Nephron (organoid): ENCODE measurements around the gene WDR53.
"Not testable (repeated sequence)": the region's sequence is repeated elsewhere in the genome, so short reads cannot be mapped to it uniquely, and the experiment has no call there.

Experiments used
- H3K27ac Mint-ChIP-seq, 3 experiments: 2 replicates each; pipeline ENCODE4 v1.8.0; 2020; ENCODE audit warnings: mixed read lengths in 3 of 3, mild to moderate bottlenecking in 2 of 3, moderate library complexity in 1 of 3
- H3K27me3 Mint-ChIP-seq: 2 replicates; pipeline ENCODE4 v1.8.0; 2021; ENCODE audit warnings: low read depth, mild to moderate bottlenecking, moderate library complexity, mixed read lengths
- H3K36me3 Mint-ChIP-seq: 2 replicates; pipeline ENCODE4 v1.8.0; 2020; ENCODE audit warnings: low read depth, mixed read lengths
- H3K4me1 Mint-ChIP-seq: 2 replicates; pipeline ENCODE4 v1.8.0; 2020; ENCODE audit warnings: mixed read lengths
- H3K4me3 Mint-ChIP-seq, 3 experiments: 2 replicates each; pipeline ENCODE4 v1.8.0; 2020; ENCODE audit warnings: mild to moderate bottlenecking in 3 of 3, mixed read lengths in 3 of 3, moderate library complexity in 2 of 3
- H3K9me3 Mint-ChIP-seq: 2 replicates; pipeline ENCODE4 v1.8.0; 2020; ENCODE audit warnings: mixed read lengths
- CTCF ChIP-seq, 3 experiments: fragments of 200-600 bp; sonication (generic); IDR thresholded peaks; one replicate each; pipeline ENCODE4 v1.5.0; 2021; ENCODE audit warnings: antibody characterized with exemption in 3 of 3; ENCODE audit not compliant: unreplicated experiment in 3 of 3

The WDR53 gene

DNA sequence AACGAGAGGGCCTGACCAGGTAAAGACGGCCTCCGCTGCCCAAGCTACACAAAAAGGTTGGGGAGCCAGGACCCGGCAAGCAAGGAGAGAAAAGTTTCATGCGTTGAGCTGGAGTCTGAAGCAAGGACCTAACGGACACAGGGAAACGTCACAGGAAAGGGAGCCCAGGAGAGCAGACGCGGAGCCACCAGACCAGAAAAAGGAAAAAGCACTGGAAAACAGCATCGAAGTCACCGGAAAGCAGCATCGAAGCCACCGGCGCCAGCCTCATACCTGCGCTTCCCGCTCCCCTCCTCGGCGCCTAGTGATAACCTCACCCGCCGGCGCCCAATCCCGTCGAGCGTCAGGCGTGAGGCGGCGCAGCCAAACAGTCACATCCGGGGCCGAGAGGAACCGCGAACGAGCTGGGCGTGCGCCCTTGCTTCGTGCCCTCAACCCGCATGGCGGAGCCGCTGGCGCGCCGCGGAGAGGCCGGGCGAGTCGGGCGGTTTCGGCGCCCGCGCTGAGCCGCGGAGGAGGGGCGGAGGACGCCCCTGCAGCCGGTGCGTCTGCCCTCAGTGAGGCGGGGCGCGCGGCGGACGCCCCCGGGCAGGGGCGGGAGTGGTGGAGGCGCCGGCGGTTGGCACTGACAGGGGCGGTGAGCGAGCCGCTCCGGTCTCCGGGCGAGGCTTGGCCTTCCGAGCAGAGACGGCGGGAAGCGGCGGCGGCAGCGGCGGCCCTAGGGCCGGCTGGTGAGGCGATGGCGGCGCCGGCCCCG is at the start of gene WDR53, which contains the start of gene FBXO45:
Gene WDR53 (minus strand): TSS at position 309 of the 757 bp plus-strand sequence. CDS start 7,079 bp downstream, outside the sequence.
Gene FBXO45 (plus strand): TSS at position 415 of the 757 bp plus-strand sequence. CDS start 325 bp downstream, at position 740.
- H3K27ac Mint-ChIP-seq, result peak within 1 kb of the TSS; percentile 71 to 88 (median 86)
- H3K4me3 Mint-ChIP-seq, result peak within 1 kb of the TSS; percentile 97 to 98 (median 97)
- H3K27me3 Mint-ChIP-seq, result no peaks in the 10 kb centered on the region
- TF ChIP-seq CTCF (IDR thresholded peaks at IDR 0.05; ENCODE audit: unreplicated experiment in 3 of 3), result no peak
- peaks cover 23% of the 10 kb centered on the region for H3K4me1 Mint-ChIP-seq
- no peaks in the 10 kb centered on the region for H3K9me3 Mint-ChIP-seq
- peaks cover 7% of the 10 kb centered on the region for H3K36me3 Mint-ChIP-seq

GRCh38 chr3:196617256-196617655 is 48.9 kb upstream of the WDR53 start:
- H3K27me3 Mint-ChIP-seq, result no peaks in the 10 kb centered on the region
- H3K4me3 Mint-ChIP-seq, result no peak overlapping the region
- TF ChIP-seq CTCF (IDR thresholded peaks at IDR 0.05; ENCODE audit: unreplicated experiment in 3 of 3), result no peak
- H3K9me3 Mint-ChIP-seq, result no peaks in the 10 kb centered on the region
- H3K27ac Mint-ChIP-seq, result no peak overlapping the region
- H3K4me1 Mint-ChIP-seq, result no peaks in the 10 kb centered on the region
- no peaks in the 10 kb centered on the region for H3K36me3 Mint-ChIP-seq

DNA sequence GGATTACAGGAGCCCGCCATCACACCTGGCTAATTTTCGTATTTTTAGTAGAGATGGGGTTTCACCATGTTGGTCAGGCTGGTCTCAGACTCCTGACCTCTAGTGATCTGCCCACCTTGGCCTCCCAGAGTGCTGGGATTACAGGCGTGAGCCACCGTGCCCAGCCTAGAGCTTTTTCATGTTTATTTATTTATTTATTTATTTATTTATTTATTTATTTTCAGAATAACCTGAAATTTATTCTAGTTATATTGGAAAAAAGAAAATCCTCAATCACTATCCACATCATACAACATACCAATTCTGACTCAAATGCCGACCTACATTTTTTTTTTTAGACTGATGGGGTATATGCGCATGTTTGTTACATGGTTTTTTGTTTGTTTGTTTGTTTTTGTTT is 46.9 kb upstream of the WDR53 start:
- H3K4me3 Mint-ChIP-seq, H3K27me3 Mint-ChIP-seq, H3K36me3 Mint-ChIP-seq, H3K27ac Mint-ChIP-seq, H3K4me1 Mint-ChIP-seq, H3K9me3 Mint-ChIP-seq: not testable (repeated sequence)

DNA sequence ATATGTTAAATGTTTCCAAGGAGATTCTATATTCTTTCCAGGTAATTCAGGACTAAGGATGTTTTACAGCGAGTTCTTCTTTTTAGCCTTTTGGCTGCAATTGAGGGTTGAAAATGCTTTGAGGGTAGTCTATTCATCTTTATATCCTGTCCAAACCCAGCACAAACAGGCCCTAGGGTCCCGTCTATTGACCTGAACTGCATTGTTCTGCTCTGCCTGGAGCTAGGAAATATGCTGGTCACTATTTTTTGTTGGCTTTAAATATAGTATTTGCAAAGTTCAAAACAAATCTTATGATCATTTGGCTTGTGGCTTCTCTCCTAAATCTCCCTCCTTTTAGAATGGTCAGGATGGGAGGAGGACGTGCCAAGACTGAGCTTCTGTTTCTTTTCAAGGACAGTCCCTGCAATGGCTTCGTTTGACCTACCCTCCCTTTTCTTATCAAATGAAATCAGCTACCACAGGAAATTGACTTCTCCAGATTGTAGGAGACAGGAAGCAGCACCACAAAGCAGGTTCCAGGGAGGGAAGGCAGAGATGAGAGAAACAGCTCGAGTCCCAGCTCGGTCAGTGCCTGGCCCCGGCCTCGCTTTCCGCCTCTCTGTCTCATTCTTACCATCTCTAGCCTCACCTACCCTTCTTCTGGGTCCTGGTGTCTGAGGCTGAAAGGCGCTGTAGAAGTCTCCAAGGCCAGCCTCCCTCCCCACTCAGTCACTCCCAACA is 43.6 kb upstream of the WDR53 start:
- H3K9me3 Mint-ChIP-seq, result no peaks in the 10 kb centered on the region
- no peaks in the 10 kb centered on the region for H3K36me3 Mint-ChIP-seq
- no peak for TF ChIP-seq CTCF (IDR thresholded peaks at IDR 0.05; ENCODE audit: unreplicated experiment in 3 of 3)
- H3K4me1 Mint-ChIP-seq, result no peaks in the 10 kb centered on the region
- H3K27me3 Mint-ChIP-seq, result peaks cover 3% of the 10 kb centered on the region
- H3K4me3 Mint-ChIP-seq, result no peak overlapping the region
- H3K27ac Mint-ChIP-seq, result peak overlapping the region in 2 of 3 experiments; percentile 18 to 20

DNA sequence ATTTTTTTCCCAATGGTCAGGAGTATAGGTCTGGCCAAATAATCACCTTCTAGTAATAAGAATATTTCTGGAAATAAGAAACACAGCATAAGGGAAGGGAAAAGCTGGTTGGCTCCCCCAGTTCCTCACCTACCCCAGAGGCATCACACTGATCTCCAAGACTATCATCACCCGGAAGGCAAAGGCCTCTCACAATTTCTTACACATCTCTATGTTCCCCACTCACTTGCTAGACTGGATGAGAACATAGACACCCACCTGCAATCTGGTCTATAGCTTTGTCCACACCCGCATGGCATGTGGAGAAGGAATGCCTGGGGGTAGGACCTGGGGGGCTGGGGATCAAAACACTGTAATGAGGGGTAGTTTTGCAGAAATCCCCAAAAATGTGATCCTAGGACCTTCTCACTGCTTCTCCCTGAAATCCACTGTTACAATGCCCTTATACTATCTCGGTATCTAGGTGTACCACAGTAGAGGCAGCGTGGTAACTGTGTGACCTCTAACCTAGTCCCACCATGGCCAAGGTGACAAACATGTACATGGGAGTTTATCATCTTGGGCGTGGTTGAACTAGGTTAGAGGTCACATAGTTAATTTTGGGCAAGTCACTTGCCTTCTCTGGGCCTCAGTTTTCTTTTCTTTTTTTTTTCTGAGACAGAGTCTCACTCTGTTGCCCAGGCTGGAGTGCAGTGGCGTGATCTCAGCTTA is 41.6 kb upstream of the WDR53 start:
- H3K9me3 Mint-ChIP-seq, result no peaks in the 10 kb centered on the region
- peaks cover 3% of the 10 kb centered on the region for H3K27me3 Mint-ChIP-seq
- no peaks in the 10 kb centered on the region for H3K4me1 Mint-ChIP-seq
- no peak overlapping the region for H3K4me3 Mint-ChIP-seq
- no peak for TF ChIP-seq CTCF (IDR thresholded peaks at IDR 0.05; ENCODE audit: unreplicated experiment in 3 of 3)
- H3K36me3 Mint-ChIP-seq, result no peaks in the 10 kb centered on the region
- no peak overlapping the region for H3K27ac Mint-ChIP-seq

DNA sequence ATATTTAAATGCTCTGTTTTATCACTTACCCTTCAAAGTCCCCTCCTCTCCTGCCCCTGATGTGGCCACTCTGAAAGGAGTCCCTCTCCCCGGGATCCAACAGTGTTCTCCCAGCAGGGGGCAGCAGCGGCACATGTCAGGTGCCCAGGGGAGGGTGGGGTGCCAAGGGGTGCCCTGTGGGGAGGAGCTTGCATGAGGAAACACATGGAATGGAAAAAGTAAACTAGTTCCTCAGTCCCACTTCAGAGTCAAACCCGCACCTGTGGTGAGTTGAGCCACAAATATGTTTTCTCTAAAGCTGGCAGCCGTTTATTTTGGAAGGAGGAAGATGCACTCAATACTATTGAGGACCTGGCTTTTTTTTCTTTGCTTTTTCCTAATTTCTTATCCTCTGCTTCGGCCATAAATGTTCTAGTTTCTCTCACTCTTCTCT is 41.0 kb upstream of the WDR53 start:
- Mint-ChIP-seq H3K9me3 (no peaks in the 10 kb centered on the region), H3K27ac (no peak overlapping the region), H3K36me3 (no peaks in the 10 kb centered on the region), H3K4me3 (no peak overlapping the region), H3K4me1 (no peaks in the 10 kb centered on the region), H3K27me3 (peaks cover 3% of the 10 kb centered on the region)
- peak; percentile 51 to 68 (median 68) for TF ChIP-seq CTCF (IDR thresholded peaks at IDR 0.05; ENCODE audit: unreplicated experiment in 3 of 3)
